Activated CD4-positive, alpha-beta T cell treated with anti-CD3 and anti-CD28 coated beads for 36 hours (primary cell): Measurements from ENCODE around the gene DYSF. TPM values are rescaled to one million over a fixed set of nuclear protein-coding genes. Genes with fewer than 3 reads are reported as not detected.

Experiments
- ATAC-seq: fragments of 200-7000 bp; cut with Tn5 transposase; one replicate; pipeline ENCODE4 v1.10.0; 2021; ENCODE audit warnings: mild to moderate bottlenecking, moderate library complexity
- CTCF ChIA-PET: fragments of 350-600 bp; sonication (Branson Sonifier 250); formaldehyde crosslinking; loops from one replicate; lab custom pipeline; 2021; ENCODE audit warnings: antibody characterized with exemption; lab: Charles Lee
- POLR2A ChIA-PET: fragments of 350-600 bp; sonication (Branson Sonifier 250); formaldehyde crosslinking; loops from one replicate; lab custom pipeline; 2021; ENCODE audit warnings: antibody characterized with exemption, inconsistent platforms; lab: Charles Lee
- DNase-seq: peaks from one replicate; pipeline ENCODE4 v3.0.0-alpha.2; 2020
- H3K27ac Mint-ChIP-seq: one replicate; pipeline ENCODE4 v1.8.0; 2021; ENCODE audit warnings: mixed read lengths
- H3K27me3 Mint-ChIP-seq: one replicate; pipeline ENCODE4 v1.8.0; 2021; ENCODE audit warnings: mixed read lengths
- H3K36me3 Mint-ChIP-seq: one replicate; pipeline ENCODE4 v1.8.0; 2021; ENCODE audit warnings: low read depth, mixed read lengths
- H3K4me1 Mint-ChIP-seq: one replicate; pipeline ENCODE4 v1.8.0; 2021; ENCODE audit warnings: mixed read lengths
- H3K4me3 Mint-ChIP-seq: one replicate; pipeline ENCODE4 v1.8.0; 2021; ENCODE audit warnings: mild to moderate bottlenecking, moderate library complexity, mixed read lengths
- H3K9me3 Mint-ChIP-seq: one replicate; pipeline ENCODE4 v1.8.0; 2021; ENCODE audit warnings: low read depth, mixed read lengths
- intact Hi-C, 2 experiments: fragments of 100-400 bp; cut with DNase I in 1 of 2; cut with micrococcal nuclease in 1 of 2; formaldehyde crosslinking; loops; one replicate each; pipeline versions ENCODE4 v1.14.2 to v1.15.1; 2022 to 2024; cut with DNase I, micrococcal nuclease
- total RNA-seq, 2 experiments: library from RNA; stranded (reverse); gene quantifications; one replicate each; pipeline ENCODE4 v1.2.3, GENCODE V29; 2021

The DYSF gene
- total RNA-seq, 2 experiments from 2014 or later, result 0.02 TPM; not detected in 1

DNA sequence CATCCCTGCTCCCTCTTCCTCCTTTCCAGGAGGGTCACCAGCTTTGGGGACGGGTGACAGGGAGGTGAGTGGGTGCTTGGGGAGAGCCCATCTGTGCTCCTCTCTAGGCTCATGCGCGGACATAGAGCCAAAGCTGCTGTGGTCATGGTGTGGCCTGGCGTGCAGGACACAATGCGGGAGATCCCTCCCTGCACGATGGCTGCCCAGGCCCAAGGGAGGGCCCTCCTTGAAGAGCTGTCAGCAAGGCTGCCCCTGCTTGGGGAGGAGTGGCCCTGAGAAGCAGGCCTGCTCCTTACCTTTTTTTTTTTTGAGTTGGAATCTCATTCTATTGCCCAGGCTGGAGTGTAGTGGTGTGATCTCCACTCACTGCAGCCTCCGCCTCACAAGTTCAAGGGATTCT is 111.4 kb downstream of the DYSF start:
- no peak overlapping the region for H3K27ac Mint-ChIP-seq
- intact Hi-C loops, result no loop called here
- H3K9me3 Mint-ChIP-seq, result no peaks in the 10 kb centered on the region
- no peak for ATAC-seq
- H3K4me1 Mint-ChIP-seq, result no peaks in the 10 kb centered on the region
- POLR2A ChIA-PET, result no interaction called here
- peaks cover 1% of the 10 kb centered on the region for H3K27me3 Mint-ChIP-seq
- H3K4me3 Mint-ChIP-seq, result no peak overlapping the region
- CTCF ChIA-PET, result interaction anchor here (0.7 kb wide), 1 partner anchor 40 kb away, joined by 3 read pairs; no protein-coding TSS in a partner anchor
- no peaks in the 10 kb centered on the region for H3K36me3 Mint-ChIP-seq
- DNase-seq, result no peak

DNA sequence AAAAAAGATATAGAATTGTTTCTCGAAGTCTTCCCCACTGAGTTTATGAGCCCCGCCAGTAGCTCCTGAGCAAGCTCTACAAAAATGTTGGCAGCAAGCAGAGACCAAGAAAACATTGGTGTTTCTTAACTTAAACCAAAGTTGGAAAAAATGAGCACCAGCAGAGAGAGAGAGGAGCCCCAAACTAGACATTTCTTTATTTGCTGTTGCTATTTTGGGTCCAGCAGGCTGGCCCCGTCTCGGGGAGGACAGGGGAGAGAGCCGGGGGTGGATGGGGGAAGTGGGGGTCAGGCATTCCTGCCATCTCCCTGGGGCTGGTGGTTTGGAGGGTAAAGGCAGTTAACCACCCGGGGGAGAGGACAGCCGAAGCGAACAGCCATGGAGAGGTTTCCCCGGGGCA is 113.0 kb downstream of the DYSF start:
- H3K27ac Mint-ChIP-seq, result no peak overlapping the region
- intact Hi-C loops, result no loop called here
- POLR2A ChIA-PET, result interaction anchor here (0.6 kb wide), 1 partner anchor 10 kb away, joined by 5 read pairs; no protein-coding TSS in a partner anchor
- no peaks in the 10 kb centered on the region for H3K4me1 Mint-ChIP-seq
- H3K27me3 Mint-ChIP-seq, result peaks cover 1% of the 10 kb centered on the region
- DNase-seq, result no peak
- CTCF ChIA-PET, result interaction anchor here (0.8 to 1.3 kb wide), 2 partner anchors 15 to 31 kb away, joined by 3 to 4 read pairs; no protein-coding TSS in a partner anchor
- H3K36me3 Mint-ChIP-seq, result no peaks in the 10 kb centered on the region
- ATAC-seq, result no peak
- H3K4me3 Mint-ChIP-seq, result no peak overlapping the region
- no peaks in the 10 kb centered on the region for H3K9me3 Mint-ChIP-seq

- POLR2A ChIA-PET, result no interaction called here
- H3K36me3 Mint-ChIP-seq, result no peaks in the 10 kb centered on the region
- DNase-seq (no peak), ATAC-seq (no peak)
- no peaks in the 10 kb centered on the region for H3K4me1 Mint-ChIP-seq
- intact Hi-C loops, result no loop called here
- CTCF ChIA-PET, result interaction anchor here (1.0 kb wide), 1 partner anchor 14 kb away, joined by 3 read pairs; no protein-coding TSS in a partner anchor
- peaks cover 1% of the 10 kb centered on the region for H3K27me3 Mint-ChIP-seq
- H3K4me3 Mint-ChIP-seq, result no peak overlapping the region
- no peak overlapping the region for H3K27ac Mint-ChIP-seq
- H3K9me3 Mint-ChIP-seq, result no peaks in the 10 kb centered on the region
Measured at GRCh38 chr2:71567625-71568024, 114.3 kb downstream of the DYSF start.

GRCh38 chr2:71568103-71568502 is 114.7 kb downstream of the DYSF start:
- no peaks in the 10 kb centered on the region for H3K9me3 Mint-ChIP-seq
- no peak overlapping the region for H3K4me3 Mint-ChIP-seq
- CTCF ChIA-PET, result interaction anchor here (0.6 kb wide), 1 partner anchor 111 kb away, joined by 3 read pairs; no protein-coding TSS in a partner anchor
- peaks cover 1% of the 10 kb centered on the region for H3K27me3 Mint-ChIP-seq
- ATAC-seq (no peak), DNase-seq (no peak)
- no peak overlapping the region for H3K27ac Mint-ChIP-seq
- intact Hi-C loops, result no loop called here
- POLR2A ChIA-PET, result no interaction called here
- H3K36me3 Mint-ChIP-seq, result no peaks in the 10 kb centered on the region
- no peaks in the 10 kb centered on the region for H3K4me1 Mint-ChIP-seq

GRCh38 chr2:71570511-71570910 is 117.2 kb downstream of the DYSF start:
- no peak for DNase-seq
- Mint-ChIP-seq H3K4me1 (no peaks in the 10 kb centered on the region), H3K4me3 (no peak overlapping the region), H3K36me3 (no peaks in the 10 kb centered on the region), H3K27me3 (peaks cover 1% of the 10 kb centered on the region), H3K27ac (no peak overlapping the region), H3K9me3 (no peaks in the 10 kb centered on the region)
- POLR2A ChIA-PET, result no interaction called here
- no peak for ATAC-seq
- intact Hi-C loops, result no loop called here
- CTCF ChIA-PET, result no interaction called here

DNA sequence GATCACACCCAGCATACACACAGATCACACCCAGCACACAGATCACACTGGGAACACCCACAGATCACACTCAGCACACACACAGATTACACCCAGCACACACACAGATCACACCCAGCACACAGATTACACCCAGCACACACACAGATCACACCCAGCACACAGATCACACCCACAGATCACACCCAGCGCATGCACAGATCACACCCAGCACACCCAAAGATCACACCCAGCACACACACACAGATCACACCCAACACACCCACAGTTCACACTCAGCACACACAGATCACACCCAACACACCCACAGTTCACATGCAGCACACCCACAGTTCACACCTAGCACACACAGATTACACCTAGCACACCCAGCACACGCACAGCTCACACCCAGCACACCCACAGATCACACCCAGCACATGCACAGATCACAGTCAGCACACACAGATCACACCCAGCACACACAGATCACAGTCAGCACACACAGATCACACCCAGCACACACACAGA is 117.6 kb downstream of the DYSF start:
- Mint-ChIP-seq H3K27me3 (peaks cover 1% of the 10 kb centered on the region), H3K36me3 (no peaks in the 10 kb centered on the region), H3K9me3 (no peaks in the 10 kb centered on the region), H3K4me3 (no peak overlapping the region), H3K4me1 (no peaks in the 10 kb centered on the region), H3K27ac (no peak overlapping the region)
- intact Hi-C loops, result no loop called here
- POLR2A ChIA-PET, result no interaction called here
- CTCF ChIA-PET, result no interaction called here
- no peak for DNase-seq
- no peak for ATAC-seq

GRCh38 chr2:71571945-71572344 is 118.6 kb downstream of the DYSF start:
- ChIA-PET CTCF (no interaction called here), POLR2A (no interaction called here)
- Mint-ChIP-seq H3K9me3 (no peaks in the 10 kb centered on the region), H3K4me3 (no peak overlapping the region), H3K36me3 (no peaks in the 10 kb centered on the region), H3K27ac (no peak overlapping the region), H3K4me1 (no peaks in the 10 kb centered on the region), H3K27me3 (peaks cover 1% of the 10 kb centered on the region)
- DNase-seq, result no peak
- intact Hi-C loops, result no loop called here
- ATAC-seq, result no peak

- intact Hi-C loops, result no loop called here
- no peak overlapping the region for H3K4me3 Mint-ChIP-seq
- no peaks in the 10 kb centered on the region for H3K9me3 Mint-ChIP-seq
- no peak for ATAC-seq
- no peak for DNase-seq
- H3K36me3 Mint-ChIP-seq, result no peaks in the 10 kb centered on the region
- POLR2A ChIA-PET, result interaction anchor here (0.6 kb wide), 1 partner anchor 10 kb away, joined by 5 read pairs; no protein-coding TSS in a partner anchor
- H3K27ac Mint-ChIP-seq, result no peak overlapping the region
- no peaks in the 10 kb centered on the region for H3K27me3 Mint-ChIP-seq
- H3K4me1 Mint-ChIP-seq, result no peaks in the 10 kb centered on the region
- CTCF ChIA-PET, result interaction anchor here (0.6 kb wide), 1 partner anchor 85 kb away, joined by 3 read pairs; no protein-coding TSS in a partner anchor
Measured at GRCh38 chr2:71575966-71576365, 122.6 kb downstream of the DYSF start.

DNA sequence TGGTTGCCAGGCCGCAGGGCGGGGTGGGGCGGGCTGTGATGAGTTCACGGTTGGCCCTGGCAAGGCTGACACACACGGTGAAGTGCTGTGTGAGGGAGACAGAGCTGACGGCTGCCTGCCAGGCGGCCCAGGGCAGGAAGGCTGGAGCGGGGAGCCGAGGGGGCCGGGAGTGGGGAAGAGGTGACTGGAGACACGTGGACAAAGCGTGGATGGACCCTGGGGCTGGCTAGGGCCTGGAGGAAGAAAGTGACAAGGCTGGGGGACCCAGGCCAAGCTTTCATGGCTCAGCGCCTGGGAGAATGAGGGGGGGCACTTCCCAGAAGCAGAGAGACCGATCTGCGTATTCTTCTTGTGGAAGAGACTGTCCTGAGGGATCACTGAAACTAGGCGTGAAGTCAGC is 123.2 kb downstream of the DYSF start:
- POLR2A ChIA-PET, result interaction anchor here (0.6 kb wide), 1 partner anchor 11 kb away, joined by 5 read pairs; no protein-coding TSS in a partner anchor
- ATAC-seq, result no peak

GRCh38 chr2:71577209-71577608 is 123.8 kb downstream of the DYSF start:
- no peak for DNase-seq
- no peak overlapping the region for H3K4me3 Mint-ChIP-seq
- intact Hi-C loops, result no loop called here
- H3K27me3 Mint-ChIP-seq, result no peaks in the 10 kb centered on the region
- no peak overlapping the region for H3K27ac Mint-ChIP-seq
- ChIA-PET CTCF (no interaction called here), POLR2A (no interaction called here)
- no peaks in the 10 kb centered on the region for H3K4me1 Mint-ChIP-seq
- ATAC-seq, result no peak
- no peaks in the 10 kb centered on the region for H3K36me3 Mint-ChIP-seq
- H3K9me3 Mint-ChIP-seq, result no peaks in the 10 kb centered on the region

More for the DNA sequence above, 123.2 kb downstream of the DYSF start:
- intact Hi-C loops, result no loop called here
- Mint-ChIP-seq H3K4me3 (no peak overlapping the region), H3K27me3 (no peaks in the 10 kb centered on the region), H3K4me1 (no peaks in the 10 kb centered on the region), H3K36me3 (no peaks in the 10 kb centered on the region), H3K27ac (no peak overlapping the region), H3K9me3 (no peaks in the 10 kb centered on the region)
- DNase-seq, result no peak
- CTCF ChIA-PET, result interaction anchor here (0.6 kb wide), 1 partner anchor 84 kb away, joined by 3 read pairs; no protein-coding TSS in a partner anchor

DNA sequence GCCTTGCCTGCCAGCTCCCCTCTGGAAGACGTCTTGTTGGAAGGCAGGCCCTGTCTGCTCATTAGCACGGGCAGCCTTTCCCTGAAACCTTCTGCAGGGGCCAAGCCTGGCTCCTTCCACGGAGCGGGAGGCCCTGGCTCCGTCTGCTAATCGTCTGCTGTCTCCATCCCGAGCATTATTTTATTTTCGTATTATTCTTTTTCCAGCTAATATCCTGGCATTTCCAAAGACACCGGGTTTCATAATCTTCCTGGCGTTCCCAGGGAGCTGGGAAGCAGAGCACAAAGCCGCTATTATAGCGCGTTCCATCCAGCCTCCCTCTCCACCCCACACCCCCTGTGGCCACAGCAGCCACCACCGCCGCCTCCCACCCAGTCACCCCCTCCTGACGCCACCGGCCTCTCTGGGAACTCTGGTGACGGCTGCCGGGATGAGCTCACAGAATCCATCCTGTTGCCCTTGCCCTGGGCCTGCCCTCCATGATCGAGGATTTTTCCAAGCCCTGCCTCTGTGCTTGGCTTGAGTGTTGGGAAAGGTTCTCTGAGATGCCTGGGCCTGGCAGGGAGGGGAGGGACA is 125.5 kb downstream of the DYSF start:
- no peak overlapping the region for H3K27ac Mint-ChIP-seq
- ChIA-PET POLR2A (no interaction called here), CTCF (no interaction called here)
- intact Hi-C loops, result no loop called here
- H3K27me3 Mint-ChIP-seq, result no peaks in the 10 kb centered on the region
- ATAC-seq (no peak), DNase-seq (no peak)
- no peaks in the 10 kb centered on the region for H3K9me3 Mint-ChIP-seq
- H3K36me3 Mint-ChIP-seq, result no peaks in the 10 kb centered on the region
- H3K4me3 Mint-ChIP-seq, result no peak overlapping the region
- H3K4me1 Mint-ChIP-seq, result no peaks in the 10 kb centered on the region

DNA sequence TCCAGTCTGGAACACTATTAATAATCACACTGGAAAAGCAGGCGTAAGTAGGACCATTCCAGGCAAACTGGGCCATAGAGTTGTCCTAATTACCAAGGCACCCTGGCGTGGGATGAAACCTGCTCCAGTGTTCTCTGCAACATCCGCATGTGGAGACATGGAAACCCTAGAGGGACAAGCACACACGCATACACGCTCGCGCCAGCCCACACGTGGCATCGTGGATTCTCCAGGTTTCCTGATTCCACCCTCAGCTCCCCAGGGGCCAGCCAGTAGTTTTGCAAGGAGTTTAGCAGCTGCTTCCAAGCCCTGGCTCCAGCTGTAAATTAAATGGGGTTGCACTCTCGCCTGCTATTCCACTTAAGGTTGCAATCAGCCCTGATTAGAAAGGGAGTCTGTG is 127.7 kb downstream of the DYSF start:
- H3K9me3 Mint-ChIP-seq, result no peaks in the 10 kb centered on the region
- no peaks in the 10 kb centered on the region for H3K36me3 Mint-ChIP-seq
- intact Hi-C loops, result no loop called here
- CTCF ChIA-PET, result no interaction called here
- DNase-seq, result no peak
- no peak for ATAC-seq
- POLR2A ChIA-PET, result no interaction called here
- no peaks in the 10 kb centered on the region for H3K4me1 Mint-ChIP-seq
- H3K27ac Mint-ChIP-seq, result no peak overlapping the region
- no peaks in the 10 kb centered on the region for H3K27me3 Mint-ChIP-seq
- H3K4me3 Mint-ChIP-seq, result no peak overlapping the region
